ENCODE measurements around the gene RNF217.

The RNF217 gene

DNA sequence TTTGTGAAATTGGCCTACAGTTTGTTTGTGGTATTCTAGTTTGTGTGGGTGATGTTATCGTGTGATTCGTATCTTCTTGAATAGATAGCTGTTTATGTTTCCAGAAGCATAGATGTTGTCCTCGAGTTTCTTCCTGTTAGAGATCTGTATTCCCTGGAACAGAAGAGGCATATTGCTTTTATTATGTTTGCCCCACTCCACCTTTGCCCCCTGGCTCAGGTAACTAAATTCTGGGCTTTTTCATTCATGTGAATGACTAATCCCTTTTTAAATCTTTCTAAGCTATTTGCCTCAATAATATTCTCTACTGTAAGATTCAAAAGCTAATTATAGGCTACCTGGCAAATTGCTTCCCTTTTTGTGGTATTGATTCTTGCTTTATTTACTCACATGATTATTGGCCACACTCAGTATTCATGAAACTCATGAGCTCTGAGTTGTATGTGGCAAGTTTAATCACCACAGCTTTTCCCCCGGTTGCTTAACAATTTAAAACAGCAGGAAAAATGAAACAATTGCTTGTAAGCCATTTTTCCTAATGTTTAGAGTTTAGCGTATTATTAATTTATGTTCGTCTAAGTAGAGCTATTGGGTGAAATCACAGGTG lies 12.6 kb downstream of the RNF217 start:
- DNase-seq (ENCODE audit: extremely low read depth, low read depth): no peak
- TF ChIP-seq, protein P1, sequence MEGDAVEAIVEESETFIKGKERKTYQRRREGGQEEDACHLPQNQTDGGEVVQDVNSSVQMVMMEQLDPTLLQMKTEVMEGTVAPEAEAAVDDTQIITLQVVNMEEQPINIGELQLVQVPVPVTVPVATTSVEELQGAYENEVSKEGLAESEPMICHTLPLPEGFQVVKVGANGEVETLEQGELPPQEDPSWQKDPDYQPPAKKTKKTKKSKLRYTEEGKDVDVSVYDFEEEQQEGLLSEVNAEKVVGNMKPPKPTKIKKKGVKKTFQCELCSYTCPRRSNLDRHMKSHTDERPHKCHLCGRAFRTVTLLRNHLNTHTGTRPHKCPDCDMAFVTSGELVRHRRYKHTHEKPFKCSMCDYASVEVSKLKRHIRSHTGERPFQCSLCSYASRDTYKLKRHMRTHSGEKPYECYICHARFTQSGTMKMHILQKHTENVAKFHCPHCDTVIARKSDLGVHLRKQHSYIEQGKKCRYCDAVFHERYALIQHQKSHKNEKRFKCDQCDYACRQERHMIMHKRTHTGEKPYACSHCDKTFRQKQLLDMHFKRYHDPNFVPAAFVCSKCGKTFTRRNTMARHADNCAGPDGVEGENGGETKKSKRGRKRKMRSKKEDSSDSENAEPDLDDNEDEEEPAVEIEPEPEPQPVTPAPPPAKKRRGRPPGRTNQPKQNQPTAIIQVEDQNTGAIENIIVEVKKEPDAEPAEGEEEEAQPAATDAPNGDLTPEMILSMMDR (IDR thresholded peaks at IDR 0.05; ENCODE audit: low read depth, low read length): no peak

- TF ChIP-seq, protein P1 (IDR thresholded peaks at IDR 0.05; ENCODE audit: low read depth, low read length): no peak
- no peak for DNase-seq (ENCODE audit: extremely low read depth, low read depth)
Observed at GRCh38 chr6:124977067-124977908, 15.1 kb downstream of the RNF217 start.

DNA sequence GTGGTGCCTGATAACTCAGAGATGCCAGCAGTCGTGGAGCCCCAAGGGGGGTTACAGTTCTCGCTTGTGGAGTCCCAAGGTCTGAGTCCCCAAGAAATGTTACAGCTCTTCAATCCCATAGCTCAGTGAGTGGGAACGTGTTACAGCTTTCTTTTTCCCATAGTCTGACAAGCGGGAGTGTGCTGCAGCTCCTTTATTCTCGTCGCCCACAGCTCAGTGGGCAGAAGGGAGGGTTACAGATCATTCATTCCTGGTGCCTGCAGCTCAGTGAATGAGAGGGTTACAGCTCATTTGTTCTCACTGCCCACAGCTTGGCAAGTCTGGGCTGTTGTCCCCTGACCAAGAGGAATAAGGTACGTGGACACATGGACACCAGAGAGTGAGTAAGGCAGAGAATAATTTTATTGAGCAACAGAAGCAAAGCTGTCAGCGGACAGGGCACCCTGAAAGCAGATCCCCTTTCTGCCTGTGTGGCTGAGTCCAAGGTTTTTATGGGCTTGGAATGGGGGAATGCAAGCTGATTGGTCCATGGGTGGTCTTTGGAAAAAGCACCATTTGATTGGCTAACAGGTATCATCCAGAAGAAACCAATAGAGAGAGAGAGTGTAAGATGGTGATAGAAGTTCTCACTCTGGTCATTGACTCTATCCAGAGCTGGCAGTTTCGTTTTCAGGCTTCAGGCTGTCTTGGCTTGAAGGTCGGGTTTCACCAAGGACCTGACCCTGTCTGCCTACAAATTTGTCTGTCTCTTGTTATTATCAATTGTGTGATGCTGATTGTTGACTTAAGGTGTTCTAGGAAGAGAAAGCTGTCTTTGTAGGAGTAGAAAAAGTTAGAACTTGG lies 16.4 kb downstream of the RNF217 start:
- no peak for DNase-seq (ENCODE audit: extremely low read depth, low read depth)
- TF ChIP-seq, protein P1 (IDR thresholded peaks at IDR 0.05; ENCODE audit: low read depth, low read length): no peak

DNA sequence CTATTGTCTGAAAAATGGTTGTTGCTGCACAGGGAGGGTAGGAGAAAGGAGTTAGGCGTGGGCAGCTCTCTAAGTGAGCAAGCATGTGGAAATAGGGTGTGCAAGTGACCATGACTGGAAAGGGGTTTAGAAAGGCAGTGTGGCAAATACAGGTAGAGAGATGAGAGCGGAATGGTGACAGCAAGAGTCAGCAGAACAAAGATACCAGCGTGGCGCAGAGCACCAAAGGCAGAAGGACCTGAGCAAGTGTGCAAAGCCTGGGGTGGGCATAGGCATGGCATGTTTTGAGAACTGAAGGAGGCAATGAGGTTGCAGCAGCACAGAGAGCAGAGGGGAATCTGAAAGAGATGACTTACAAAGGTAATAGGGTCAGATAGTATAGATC lies 17.0 kb downstream of the RNF217 start:
- TF ChIP-seq, protein P1 (IDR thresholded peaks at IDR 0.05; ENCODE audit: low read depth, low read length): no peak
- DNase-seq (ENCODE audit: extremely low read depth, low read depth): no peak

DNA sequence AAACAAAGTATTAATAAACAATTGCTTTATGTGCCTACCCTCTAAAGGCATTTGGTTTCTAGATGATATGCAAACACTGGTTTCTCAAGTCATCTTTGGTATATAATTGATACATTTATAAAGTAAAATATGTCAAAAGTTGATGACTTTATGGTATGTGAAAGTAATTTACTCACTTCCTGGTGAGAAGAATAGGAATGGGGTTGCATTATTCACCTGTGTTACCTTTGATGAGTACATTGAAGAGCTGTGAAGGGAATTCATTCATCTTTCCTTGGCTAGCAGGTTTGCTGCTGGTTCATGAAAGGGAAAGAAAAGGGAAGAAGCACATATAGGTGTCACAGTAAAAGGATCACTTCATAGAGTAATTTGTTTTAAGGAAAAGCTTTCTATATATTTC lies 20.4 kb downstream of the RNF217 start:
- DNase-seq (ENCODE audit: extremely low read depth, low read depth): no peak
- TF ChIP-seq, protein P1 (IDR thresholded peaks at IDR 0.05; ENCODE audit: low read depth, low read length): no peak

GRCh38 chr6:124983383-124984083 lies 21.3 kb downstream of the RNF217 start:
- TF ChIP-seq, protein P1 (IDR thresholded peaks at IDR 0.05; ENCODE audit: low read depth, low read length): no peak
- no peak for DNase-seq (ENCODE audit: extremely low read depth, low read depth)

Data from AG09319 (cell line).